Naive thymus-derived CD8-positive, alpha-beta T cell (primary cell): ENCODE data around the gene CALM1. TPM values are rescaled to one million over a fixed set of nuclear protein-coding genes. Genes with fewer than 3 reads are reported as not detected.

Experiments used
- ATAC-seq, 2 donors: fragments of 150-1000 bp; cut with Tn5 transposase in 1 of 2; sonication (Bioruptor Pico), chemical (Tn5 transposase) in 1 of 2; 1 replicate in 1 of 2; 2 replicates in 1 of 2; pipeline ENCODE4 v1.10.0; 2021; ENCODE audit warnings: mild to moderate bottlenecking in 2 of 2, moderate library complexity in 2 of 2
- POLR2A ChIA-PET: fragments of 350-600 bp; sonication (Branson Sonifier 250); formaldehyde crosslinking; loops from one replicate; lab custom pipeline; 2021; ENCODE audit warnings: antibody characterized with exemption; lab: Charles Lee
- DNase-seq, 10 donors: peaks; one replicate each; pipeline versions ENCODE4 v3.0.0 to v3.0.0-alpha.2; 2020 to 2022
- H3K27ac Mint-ChIP-seq, 10 donors: one replicate each; pipeline ENCODE4 v1.8.0; 2020 to 2022; ENCODE audit warnings: mild to moderate bottlenecking in 10 of 10, mixed read lengths in 10 of 10, moderate library complexity in 4 of 10, inconsistent platforms in 1 of 10
- H3K27me3 Mint-ChIP-seq, 5 donors: one replicate each; pipeline ENCODE4 v1.8.0; 2021 to 2022; ENCODE audit warnings: mixed read lengths in 5 of 5
- H3K36me3 Mint-ChIP-seq, 3 donors: one replicate each; pipeline ENCODE4 v1.8.0; 2020 to 2022; ENCODE audit warnings: mixed read lengths in 3 of 3, mild to moderate bottlenecking in 2 of 3, inconsistent platforms in 1 of 3
- H3K4me1 Mint-ChIP-seq, 4 donors: one replicate each; pipeline ENCODE4 v1.8.0; 2021 to 2022; ENCODE audit warnings: mixed read lengths in 4 of 4
- H3K4me3 Mint-ChIP-seq, 10 donors: one replicate each; pipeline ENCODE4 v1.8.0; 2020 to 2022; ENCODE audit warnings: mild to moderate bottlenecking in 10 of 10, mixed read lengths in 10 of 10, moderate library complexity in 6 of 10, inconsistent platforms in 1 of 10
- H3K9me3 Mint-ChIP-seq, 9 donors: one replicate each; pipeline ENCODE4 v1.8.0; 2020 to 2022; ENCODE audit warnings: mixed read lengths in 9 of 9, mild to moderate bottlenecking in 3 of 9, inconsistent platforms in 1 of 9, moderate library complexity in 1 of 9
- polyA plus RNA-seq, 3 donors: library from polyadenylated mRNA; unstranded; fragments of 300-500 nt; fragmentation: Illumina TruSeq; gene quantifications; one replicate each; pipeline ENCODE4 v1.2.3, GENCODE V29; 2021
- total RNA-seq, 8 experiments: library from RNA in 2 of 8; stranded (reverse) in 2 of 8; gene quantifications; one replicate each; pipeline ENCODE4 v1.2.3 and lab custom pipeline; 2021 to 2026

The CALM1 gene
- total RNA-seq (100 to 1,000 TPM; 735 to 757 TPM), polyA plus RNA-seq (1,000 to 10,000 TPM; 1,900 to 2,853 (median 2,404) TPM), total RNA-seq (lab: John Stamatoyannopoulos, UW) (539 to 913 (median 794) reads per million in 6 experiments)

DNA sequence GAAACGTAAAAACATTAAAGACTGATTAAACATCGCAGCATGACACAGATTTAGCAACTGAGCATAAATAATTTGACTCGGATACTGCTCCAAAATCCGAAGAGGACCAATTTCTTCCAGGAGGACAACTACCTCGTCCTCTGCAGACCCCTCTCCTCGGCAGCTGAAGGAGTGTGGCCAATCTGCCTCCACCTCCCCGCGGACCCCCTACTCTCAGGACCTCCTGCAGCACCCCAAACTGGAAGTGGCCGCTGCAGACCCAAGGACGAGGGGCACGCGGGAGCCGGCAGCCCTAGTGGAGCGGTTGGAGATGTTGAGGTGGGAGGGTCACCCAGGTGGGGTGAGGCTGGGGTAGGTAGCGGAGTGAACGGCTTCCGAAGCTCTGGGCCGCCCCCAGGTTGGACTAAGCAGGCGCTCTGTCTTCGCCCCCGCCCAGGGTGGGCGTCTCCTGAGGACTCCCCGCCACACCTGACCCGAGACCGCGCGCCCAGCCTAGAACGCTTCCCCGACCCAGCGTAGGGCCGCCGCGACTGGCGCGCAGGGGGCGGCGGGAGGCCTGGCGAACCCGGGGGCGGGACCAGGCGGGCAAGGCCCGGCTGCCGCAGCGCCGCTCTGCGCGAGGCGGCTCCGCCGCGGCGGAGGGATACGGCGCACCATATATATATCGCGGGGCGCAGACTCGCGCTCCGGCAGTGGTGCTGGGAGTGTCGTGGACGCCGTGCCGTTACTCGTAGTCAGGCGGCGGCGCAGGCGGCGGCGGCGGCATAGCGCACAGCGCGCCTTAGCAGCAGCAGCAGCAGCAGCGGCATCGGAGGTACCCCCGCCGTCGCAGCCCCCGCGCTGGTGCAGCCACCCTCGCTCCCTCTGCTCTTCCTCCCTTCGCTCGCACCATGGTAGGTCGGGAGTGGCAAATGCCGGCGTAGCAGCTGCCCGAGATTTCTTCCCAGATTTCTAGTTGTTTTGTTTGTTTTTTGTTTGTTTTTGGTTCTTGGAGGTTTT is at the start of gene CALM1:
TSS of gene CALM1 (plus strand) at position 689 of the 999 bp plus-strand sequence. CDS start at position 891, 202 bp downstream.
- ATAC-seq = peak; percentile 69 to 70

GRCh38 chr14:90348270-90348669 is 48.6 kb upstream of the CALM1 start:
- DNase-seq (no peak), ATAC-seq (no peak)
- Mint-ChIP-seq H3K27me3 (peaks cover 0 to 4% (median 0%) of the 10 kb centered on the region in 5 donors), H3K9me3 (no peaks in the 10 kb centered on the region), H3K4me3 (no peak overlapping the region), H3K27ac (no peak overlapping the region), H3K4me1 (no peaks in the 10 kb centered on the region), H3K36me3 (no peaks in the 10 kb centered on the region)
- POLR2A ChIA-PET = no interaction called here

More for the DNA sequence above, at the start of gene CALM1:
- Mint-ChIP-seq H3K4me3 (peak within 1 kb of the TSS; percentile 86 to 99 (median 96)), H3K27me3 (no peaks in the 10 kb centered on the region), H3K4me1 (peaks cover 16 to 37% (median 30%) of the 10 kb centered on the region in 4 donors), H3K36me3 (peaks cover 5 to 31% (median 14%) of the 10 kb centered on the region in 3 donors), H3K9me3 (peaks cover 0 to 4% (median 0%) of the 10 kb centered on the region in 9 donors), H3K27ac (peak within 1 kb of the TSS; percentile 89 to 99 (median 96))
- POLR2A ChIA-PET = interaction anchor here (0.6 to 17.4 kb wide), 14 partner anchors 9 to 1113 kb away, joined by 3 to 689 read pairs (median 4); partner anchors contain the start of genes NRDE2, PPP4R3A and PSMC1
- DNase-seq = peak; percentile 90 to 99 (median 96)

GRCh38 chr14:90349739-90350138 is 47.1 kb upstream of the CALM1 start:
- no peak overlapping the region for H3K4me3 Mint-ChIP-seq
- peaks cover 0 to 8% (median 0%) of the 10 kb centered on the region in 5 donors for H3K27me3 Mint-ChIP-seq
- DNase-seq (no peak), ATAC-seq (no peak)
- H3K9me3 Mint-ChIP-seq = no peaks in the 10 kb centered on the region
- POLR2A ChIA-PET = interaction anchor here (0.7 kb wide), 1 partner anchor 160 kb away, joined by 4 read pairs; no protein-coding TSS in a partner anchor
- H3K27ac Mint-ChIP-seq = no peak overlapping the region
- H3K36me3 Mint-ChIP-seq = no peaks in the 10 kb centered on the region
- H3K4me1 Mint-ChIP-seq = no peaks in the 10 kb centered on the region

DNA sequence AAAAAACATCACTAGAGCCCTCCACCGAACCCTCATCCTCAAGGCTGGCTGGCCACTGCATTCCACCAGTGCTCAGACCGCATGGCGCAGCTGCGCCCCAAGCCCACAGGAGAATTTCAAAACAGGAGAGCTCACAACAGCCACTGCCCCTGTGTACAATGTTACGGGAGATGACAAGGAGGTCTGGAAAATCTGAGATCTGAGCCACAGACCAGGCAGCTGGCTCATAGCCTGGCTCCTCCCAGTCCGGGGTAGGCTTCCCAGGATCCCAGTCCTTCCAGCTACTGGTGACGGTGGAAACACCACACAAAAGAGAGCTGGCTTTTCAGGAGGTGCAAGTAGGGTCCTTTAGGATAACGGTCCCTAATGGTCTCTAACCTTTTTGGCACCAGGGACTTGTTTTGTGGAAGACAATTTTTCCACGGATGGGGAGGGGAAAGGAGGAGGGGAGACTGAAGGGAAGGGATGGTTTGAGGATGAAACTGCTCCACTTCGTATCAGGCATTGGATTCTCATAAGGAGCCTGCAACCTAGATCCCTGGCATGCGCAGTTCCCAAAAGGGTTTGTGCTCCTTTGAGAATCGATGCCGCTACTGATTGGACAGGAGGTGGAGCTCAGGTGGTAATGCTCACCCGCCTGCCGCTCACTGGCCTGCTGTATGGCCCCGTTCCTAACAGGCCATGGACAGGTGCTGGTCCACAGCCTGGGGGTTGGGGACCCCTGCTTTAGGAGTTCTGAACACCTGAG is 42.1 kb upstream of the CALM1 start:
- Mint-ChIP-seq H3K4me1 (no peaks in the 10 kb centered on the region), H3K9me3 (no peaks in the 10 kb centered on the region), H3K36me3 (no peaks in the 10 kb centered on the region), H3K27ac (no peak overlapping the region), H3K27me3 (peaks cover 0 to 20% (median 6%) of the 10 kb centered on the region in 5 donors), H3K4me3 (no peak overlapping the region)
- ATAC-seq (no peak), DNase-seq (no peak)
- POLR2A ChIA-PET = no interaction called here

DNA sequence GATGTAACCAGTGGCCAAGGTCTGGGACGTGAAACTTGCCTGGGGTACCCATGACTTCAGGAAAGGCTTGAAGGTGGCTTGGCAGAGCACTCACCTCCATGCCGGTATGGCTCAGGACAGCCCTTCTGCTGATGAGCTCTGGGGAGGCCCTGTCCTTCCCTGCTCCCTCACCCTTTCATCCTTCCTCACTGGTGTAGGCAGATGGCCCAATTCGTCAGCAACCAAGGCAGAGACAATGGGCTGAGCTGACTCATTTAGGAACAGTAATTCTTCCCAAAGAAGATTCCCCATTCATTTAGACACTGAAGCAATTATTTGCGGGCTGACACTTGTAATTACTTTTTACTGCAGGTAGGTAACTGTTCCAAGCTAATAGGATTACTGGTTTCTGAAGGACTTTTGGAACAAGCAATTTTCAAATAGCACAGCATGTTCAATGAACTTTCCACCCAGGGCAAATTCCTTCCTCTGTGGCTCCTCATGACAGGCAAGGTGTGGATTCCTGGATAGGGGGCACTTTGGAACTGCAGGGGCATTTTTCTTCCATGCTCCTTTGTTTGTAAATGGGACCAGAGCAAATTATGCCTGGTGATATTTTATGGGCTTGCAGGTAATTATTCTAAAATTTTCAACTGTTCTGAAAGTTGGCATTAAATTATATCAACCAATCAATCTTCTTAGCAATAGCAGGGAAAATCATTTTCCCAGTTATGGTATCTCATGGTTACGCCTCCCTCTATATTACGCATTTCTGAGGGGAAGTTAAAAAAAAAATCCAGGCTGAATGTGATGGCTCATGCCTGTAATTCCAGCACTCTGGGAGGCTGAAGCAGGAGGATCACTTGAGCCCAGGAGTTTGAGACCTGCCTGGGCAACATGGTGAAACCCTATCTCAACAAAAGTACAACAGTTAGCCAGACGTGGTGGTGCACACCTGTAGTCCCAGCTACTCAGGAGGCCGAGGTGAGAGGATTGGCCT is 41.0 kb upstream of the CALM1 start:
- ATAC-seq (no peak), DNase-seq (no peak)
- Mint-ChIP-seq H3K27ac (peak overlapping the region in 1 of 10 donors; percentile 20), H3K27me3 (peaks cover 0 to 23% (median 6%) of the 10 kb centered on the region in 5 donors), H3K4me3 (no peak overlapping the region), H3K4me1 (no peaks in the 10 kb centered on the region), H3K9me3 (no peaks in the 10 kb centered on the region), H3K36me3 (no peaks in the 10 kb centered on the region)
- POLR2A ChIA-PET = no interaction called here

DNA sequence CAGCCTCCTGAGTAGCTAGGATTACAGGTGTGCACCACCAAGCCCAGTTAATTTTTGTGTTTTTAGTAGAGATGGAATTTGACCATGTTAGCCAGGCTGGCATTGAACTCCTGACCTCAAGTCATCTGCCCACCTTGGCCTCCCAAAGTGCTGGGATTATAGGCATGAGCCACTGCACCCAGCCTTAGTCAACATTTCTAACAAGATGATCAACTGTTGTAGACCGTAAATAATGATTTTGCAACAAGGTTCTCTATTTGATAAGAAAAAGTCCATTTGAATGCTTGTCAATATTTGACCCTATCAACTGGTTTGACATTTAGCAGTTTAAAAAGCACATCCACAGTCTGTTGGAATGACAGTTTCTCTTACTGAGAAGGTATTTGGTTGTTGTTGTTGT is 39.9 kb upstream of the CALM1 start:
- Mint-ChIP-seq H3K9me3 (no peaks in the 10 kb centered on the region), H3K4me3 (no peak overlapping the region), H3K36me3 (no peaks in the 10 kb centered on the region), H3K27ac (no peak overlapping the region), H3K4me1 (no peaks in the 10 kb centered on the region), H3K27me3 (peaks cover 0 to 23% (median 6%) of the 10 kb centered on the region in 5 donors)
- DNase-seq = no peak
- POLR2A ChIA-PET = interaction anchor here (0.7 kb wide), 1 partner anchor 391 kb away, joined by 3 read pairs; no protein-coding TSS in a partner anchor
- ATAC-seq = no peak

- POLR2A ChIA-PET = interaction anchor here (1.1 kb wide), 1 partner anchor 10 kb away, joined by 3 read pairs; no protein-coding TSS in a partner anchor
- Mint-ChIP-seq H3K27me3 (peaks cover 0 to 25% (median 9%) of the 10 kb centered on the region in 5 donors), H3K4me3 (no peak overlapping the region), H3K36me3 (no peaks in the 10 kb centered on the region), H3K9me3 (no peaks in the 10 kb centered on the region), H3K4me1 (no peaks in the 10 kb centered on the region), H3K27ac (no peak overlapping the region)
- DNase-seq (no peak), ATAC-seq (no peak)
These were observed 38.5 kb upstream of the CALM1 start for GRCh38 chr14:90358359-90358758.

DNA sequence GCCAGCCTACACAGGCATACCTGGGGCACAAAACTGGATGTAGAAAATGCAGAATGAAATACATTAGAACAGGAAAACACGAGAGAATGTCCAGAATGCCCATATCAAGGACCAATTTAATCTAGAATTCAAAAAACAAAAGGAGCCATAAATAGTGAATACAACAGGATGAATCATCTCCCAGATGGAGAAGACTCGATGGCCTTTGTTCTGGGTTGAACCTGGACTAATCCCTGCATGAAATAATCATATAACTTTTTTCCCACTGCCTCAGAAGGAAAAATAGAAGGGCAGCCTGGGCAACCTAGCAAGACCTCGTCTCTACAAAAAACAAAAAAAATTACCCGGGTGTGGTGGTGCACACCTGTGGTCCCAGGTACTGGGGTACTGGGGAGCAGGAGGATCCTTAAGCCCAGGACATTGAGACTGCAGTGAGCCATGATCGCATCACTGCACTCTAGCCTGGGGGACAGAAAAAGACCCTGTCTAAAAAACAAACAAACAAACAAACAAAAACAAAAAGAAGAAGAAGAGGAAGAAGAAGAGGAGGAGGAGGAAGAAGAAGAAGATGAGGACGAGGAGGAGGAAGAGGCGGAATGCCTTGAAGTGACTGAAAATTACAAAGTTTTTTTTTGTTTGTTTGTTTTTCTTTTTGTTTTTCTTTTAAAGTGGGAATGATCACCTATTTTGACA is 34.8 kb upstream of the CALM1 start:
- Mint-ChIP-seq H3K4me3 (no peak overlapping the region), H3K27me3 (peaks cover 0 to 11% (median 3%) of the 10 kb centered on the region in 5 donors), H3K9me3 (no peaks in the 10 kb centered on the region), H3K36me3 (no peaks in the 10 kb centered on the region), H3K27ac (peak overlapping the region in 1 of 10 donors; percentile 51), H3K4me1 (no peaks in the 10 kb centered on the region)
- no peak for DNase-seq
- no peak for ATAC-seq
- POLR2A ChIA-PET = no interaction called here

- Mint-ChIP-seq H3K9me3 (no peaks in the 10 kb centered on the region), H3K36me3 (no peaks in the 10 kb centered on the region), H3K27ac (peak overlapping the region in 1 of 10 donors; percentile 51), H3K4me1 (no peaks in the 10 kb centered on the region), H3K27me3 (peaks cover 0 to 9% (median 3%) of the 10 kb centered on the region in 5 donors), H3K4me3 (no peak overlapping the region)
- POLR2A ChIA-PET = no interaction called here
- DNase-seq = no peak
- no peak for ATAC-seq
These were observed 34.3 kb upstream of the CALM1 start for GRCh38 chr14:90362558-90362896.

- H3K36me3 Mint-ChIP-seq = no peaks in the 10 kb centered on the region
- no peak overlapping the region for H3K27ac Mint-ChIP-seq
- peaks cover 0 to 8% (median 2%) of the 10 kb centered on the region in 4 donors for H3K4me1 Mint-ChIP-seq
- POLR2A ChIA-PET = interaction anchor here (1.0 to 2.8 kb wide), 5 partner anchors 11 to 328 kb away, joined by 3 to 12 read pairs (median 5); partner anchors contain the start of gene CALM1
- no peak overlapping the region for H3K4me3 Mint-ChIP-seq
- ATAC-seq = peak; percentile 98 to 100
- no peaks in the 10 kb centered on the region for H3K27me3 Mint-ChIP-seq
- peak in 4 of 10 donors; percentile 5 to 55 (median 47) for DNase-seq
- no peaks in the 10 kb centered on the region for H3K9me3 Mint-ChIP-seq
These were observed 27.7 kb upstream of the CALM1 start for GRCh38 chr14:90368946-90369721.
